Stimulated activated naive B cell treated with anti-CD40 and anti-IgM and Interleukin-4, amounts not matched to agents 10 μg/mL and 1 μg/mL and 100 μg/mL, for 72 hours (primary cell): ENCODE data around the gene ARHGAP25.
A peak's percentile ranks its signal among the peaks of the same experiment; 100 is the strongest.

ENCODE experiments used
- ATAC-seq, 2 donors: fragments of 150-1000 bp; cut with Tn5 transposase; replicated peaks; 2 replicates each; pipeline ENCODE4 v1.10.0; 2021; ENCODE audit warnings: moderate library complexity in 1 of 2
- DNase-seq: peaks from one replicate; pipeline ENCODE4 v3.0.0; 2021
- H3K27ac Mint-ChIP-seq: one replicate; pipeline ENCODE4 v1.8.0; 2022; ENCODE audit warnings: mild to moderate bottlenecking, mixed read lengths
- H3K27me3 Mint-ChIP-seq, 2 donors: one replicate each; pipeline ENCODE4 v1.8.0; 2022; ENCODE audit warnings: mixed read lengths in 2 of 2
- H3K36me3 Mint-ChIP-seq, 2 donors: one replicate each; pipeline ENCODE4 v1.8.0; 2022; ENCODE audit warnings: mixed read lengths in 2 of 2, mild to moderate bottlenecking in 1 of 2
- H3K4me1 Mint-ChIP-seq, 2 donors: one replicate each; pipeline ENCODE4 v1.8.0; 2022; ENCODE audit warnings: mixed read lengths in 2 of 2, mild to moderate bottlenecking in 1 of 2
- H3K4me3 Mint-ChIP-seq, 2 donors: one replicate each; pipeline ENCODE4 v1.8.0; 2022; ENCODE audit warnings: mild to moderate bottlenecking in 2 of 2, mixed read lengths in 2 of 2, moderate library complexity in 1 of 2
- H3K9me3 Mint-ChIP-seq, 2 donors: one replicate each; pipeline ENCODE4 v1.8.0; 2022; ENCODE audit warnings: mixed read lengths in 2 of 2, mild to moderate bottlenecking in 1 of 2

The ARHGAP25 gene

DNA sequence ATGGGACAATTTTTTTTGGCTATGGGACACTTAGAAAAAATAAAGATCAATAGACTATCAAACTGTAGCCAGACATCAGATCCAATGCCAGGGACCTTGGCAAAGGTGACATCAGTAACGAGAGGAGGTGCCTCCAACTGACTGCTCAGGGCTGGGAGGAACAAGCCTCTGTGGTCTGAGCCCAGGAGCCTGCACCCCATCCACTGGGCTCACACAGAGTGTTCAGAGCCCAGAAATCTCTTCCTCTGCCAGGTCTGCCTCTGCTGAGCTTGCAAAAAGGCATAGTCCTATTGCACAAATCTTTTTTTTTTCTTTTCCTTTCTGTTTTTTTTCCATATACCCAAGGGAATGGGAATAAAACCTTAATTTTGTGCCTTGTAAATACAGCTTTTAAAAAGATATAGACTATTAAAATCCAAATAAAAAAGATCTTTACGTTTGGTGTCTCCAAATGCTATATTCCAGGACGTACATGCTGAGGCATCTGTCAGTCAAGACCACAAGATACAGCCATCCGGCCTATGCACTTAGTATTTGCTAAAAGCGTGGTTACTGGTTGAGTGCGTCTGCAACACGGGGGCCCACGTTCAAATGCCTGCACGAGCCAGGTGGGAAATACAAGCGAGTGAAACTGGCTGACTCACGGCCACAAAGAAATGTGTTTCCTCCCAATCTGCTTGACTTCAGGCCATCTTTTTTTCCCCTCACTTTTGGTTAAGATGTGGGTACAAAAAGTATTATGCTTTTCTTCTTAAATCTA is 7.8 kb upstream of the ARHGAP25 start:
- peak; percentile 83 for DNase-seq
- H3K36me3 Mint-ChIP-seq: peaks cover 1% of the 10 kb centered on the region in 2 donors
- peaks cover 0 to 1% of the 10 kb centered on the region in 2 donors for H3K9me3 Mint-ChIP-seq
- H3K4me1 Mint-ChIP-seq: peaks cover 48 to 64% of the 10 kb centered on the region in 2 donors
- ATAC-seq: peak; percentile 96 to 98
- H3K4me3 Mint-ChIP-seq: peak overlapping the region in 1 of 2 donors; percentile 62
- no peaks in the 10 kb centered on the region for H3K27me3 Mint-ChIP-seq
- H3K27ac Mint-ChIP-seq: peak overlapping the region; percentile 93

DNA sequence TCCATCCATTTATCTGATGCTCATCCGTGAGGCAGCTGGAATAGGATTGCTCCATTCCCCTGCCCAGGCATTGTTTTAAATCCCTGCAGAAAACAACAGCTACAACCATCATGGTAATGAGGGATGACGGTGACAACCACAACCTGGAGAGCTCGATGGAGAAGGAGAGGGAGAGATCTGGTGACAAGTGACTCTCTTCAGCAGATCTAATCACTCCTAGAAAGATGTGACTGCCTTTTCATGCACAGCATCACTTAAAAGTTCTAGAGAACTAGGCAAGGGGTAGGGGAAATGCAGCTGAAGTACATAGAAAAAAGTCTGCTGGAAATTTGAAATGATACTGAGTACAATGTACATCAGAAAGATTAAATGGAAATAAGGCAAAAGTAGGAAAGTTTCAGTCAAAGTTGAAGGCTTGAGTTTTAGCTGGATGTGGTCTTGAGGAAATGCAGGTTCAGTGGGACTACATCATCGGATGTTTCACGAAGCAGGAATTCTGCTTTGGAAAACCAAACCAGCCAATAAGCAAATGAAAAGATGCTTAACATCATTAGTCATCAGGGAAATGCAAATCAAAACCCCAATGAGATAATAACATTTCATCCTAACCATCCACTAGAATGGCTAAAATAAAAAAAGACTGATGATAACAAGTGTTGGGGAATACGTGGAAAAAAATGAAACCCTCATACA is 6.8 kb upstream of the ARHGAP25 start:
- DNase-seq (no peak), ATAC-seq (peak in 1 of 2 donors; percentile 16)
- Mint-ChIP-seq H3K4me1 (peaks cover 47 to 56% of the 10 kb centered on the region in 2 donors), H3K27ac (peak overlapping the region; percentile 93), H3K27me3 (no peaks in the 10 kb centered on the region), H3K4me3 (peak overlapping the region; percentile 61 to 62), H3K36me3 (peaks cover 1 to 3% of the 10 kb centered on the region in 2 donors), H3K9me3 (peaks cover 0 to 3% of the 10 kb centered on the region in 2 donors)

DNA sequence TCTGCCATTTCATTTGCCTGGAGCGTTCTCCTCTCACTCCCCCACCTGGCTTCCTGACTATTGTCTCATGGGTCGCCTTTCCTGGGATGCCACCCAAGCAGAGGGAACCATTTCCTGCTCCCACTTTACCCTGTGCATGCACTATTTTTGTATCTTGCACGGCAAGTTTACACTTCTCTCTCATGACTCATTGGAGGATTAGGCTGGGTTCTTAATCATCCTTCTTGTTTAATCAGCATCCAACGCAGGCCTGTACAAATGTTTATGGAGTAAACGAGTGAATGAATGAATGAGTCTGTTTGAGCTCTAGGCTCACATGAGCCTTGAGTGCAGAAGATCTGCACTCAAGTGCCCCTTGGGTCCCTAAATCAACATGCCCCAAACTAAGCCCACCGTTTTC is 3.8 kb upstream of the ARHGAP25 start:
- H3K36me3 Mint-ChIP-seq: peaks cover 5 to 7% of the 10 kb centered on the region in 2 donors
- peak overlapping the region; percentile 92 for H3K27ac Mint-ChIP-seq
- H3K27me3 Mint-ChIP-seq: no peaks in the 10 kb centered on the region
- H3K4me3 Mint-ChIP-seq: no peak overlapping the region
- no peak for ATAC-seq
- peaks cover 28 to 39% of the 10 kb centered on the region in 2 donors for H3K4me1 Mint-ChIP-seq
- peaks cover 0 to 3% of the 10 kb centered on the region in 2 donors for H3K9me3 Mint-ChIP-seq
- no peak for DNase-seq

DNA sequence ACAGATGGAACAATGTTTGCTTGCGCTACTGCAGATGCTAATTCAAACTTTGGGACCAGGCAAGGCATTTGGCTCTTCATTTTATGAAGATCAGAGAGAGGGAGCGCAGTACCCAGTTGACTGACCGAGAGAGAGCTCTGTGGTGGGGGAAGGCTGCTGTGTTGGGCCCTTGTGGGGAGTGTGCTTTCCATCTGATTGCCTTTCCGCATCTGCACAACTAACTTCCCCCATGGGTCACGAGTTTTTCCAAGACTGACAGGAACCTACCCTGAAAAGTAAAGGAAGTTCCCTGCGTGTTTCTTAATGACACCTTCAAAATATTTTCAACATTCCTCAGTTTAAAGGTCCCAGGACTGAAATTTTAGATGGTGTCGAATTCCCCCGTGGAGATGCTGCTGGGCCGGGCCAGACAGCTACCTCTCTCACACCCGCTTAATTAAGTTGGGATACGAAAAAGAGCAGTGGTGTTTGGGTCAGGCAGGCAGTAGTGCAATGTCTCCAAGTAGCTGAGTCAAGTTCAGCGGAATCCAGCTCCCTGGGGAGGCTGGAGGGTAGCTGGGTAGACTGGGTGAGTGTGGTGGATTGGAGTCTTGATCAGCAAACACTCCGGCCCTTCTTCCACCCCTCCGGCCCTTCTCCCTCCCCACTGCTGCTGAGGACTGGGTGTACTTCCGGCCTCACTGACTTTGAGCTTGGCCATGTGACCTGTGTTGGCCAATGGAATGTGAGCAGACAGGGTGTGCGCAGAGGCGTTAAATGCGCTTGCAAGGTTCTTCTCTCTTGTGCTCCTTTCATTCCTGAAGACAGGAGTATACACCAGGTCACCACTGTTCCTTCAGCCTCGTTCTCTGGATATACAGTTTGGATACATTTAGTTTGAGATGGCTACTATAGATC is 2.3 kb upstream of the ARHGAP25 start:
- no peaks in the 10 kb centered on the region for H3K27me3 Mint-ChIP-seq
- H3K9me3 Mint-ChIP-seq: peaks cover 0 to 3% of the 10 kb centered on the region in 2 donors
- H3K36me3 Mint-ChIP-seq: peaks cover 7 to 8% of the 10 kb centered on the region in 2 donors
- H3K4me1 Mint-ChIP-seq: peaks cover 16 to 30% of the 10 kb centered on the region in 2 donors
- DNase-seq (peak; percentile 24), ATAC-seq (no peak)
- H3K4me3 Mint-ChIP-seq: peak overlapping the region; percentile 23 to 44
- H3K27ac Mint-ChIP-seq: peak overlapping the region; percentile 92

DNA sequence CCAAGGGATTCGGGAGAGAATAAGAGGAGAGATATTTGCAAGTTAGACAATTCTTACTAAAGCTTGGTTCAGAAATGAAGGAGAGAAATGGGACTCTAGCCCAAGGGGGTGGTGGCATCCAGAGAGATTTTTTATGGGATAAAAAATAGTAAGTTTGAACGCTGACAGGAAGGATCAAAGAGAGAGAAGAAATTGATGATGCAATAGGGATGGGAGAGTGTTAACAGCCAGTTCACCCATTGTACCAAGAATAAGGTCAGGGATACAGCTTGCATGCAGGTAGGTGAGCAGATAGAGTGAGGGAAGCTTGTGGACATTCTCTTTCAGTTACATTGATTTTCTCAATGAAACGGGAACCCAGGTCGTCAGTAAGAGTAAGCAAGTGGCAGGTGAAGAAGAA is 1.2 kb upstream of the ARHGAP25 start:
- Mint-ChIP-seq H3K27me3 (no peaks in the 10 kb centered on the region), H3K36me3 (peaks cover 11 to 16% of the 10 kb centered on the region in 2 donors), H3K9me3 (peaks cover 0 to 3% of the 10 kb centered on the region in 2 donors), H3K4me1 (peaks cover 13 to 25% of the 10 kb centered on the region in 2 donors), H3K4me3 (no peak overlapping the region), H3K27ac (no peak overlapping the region)
- no peak for ATAC-seq
- DNase-seq: no peak

DNA sequence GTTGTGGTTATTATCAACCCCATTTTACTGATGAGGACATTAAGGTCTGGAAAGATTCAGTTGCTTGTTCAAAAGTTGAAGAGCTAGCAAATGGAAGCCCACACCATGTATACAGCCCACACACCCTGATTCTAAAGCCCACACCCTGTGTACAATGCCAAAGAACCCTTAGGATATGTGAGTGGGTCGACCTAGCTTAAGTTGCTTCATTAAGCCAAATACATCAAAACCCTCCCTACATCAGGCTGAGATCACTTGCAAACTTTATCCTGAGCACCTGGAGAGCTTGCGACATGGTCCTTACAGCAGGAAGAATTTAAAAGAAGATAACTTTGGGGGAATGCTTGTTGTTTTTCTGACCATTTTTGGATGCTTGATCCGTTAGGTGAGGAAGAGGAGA is 435 bp upstream of the ARHGAP25 start:
- Mint-ChIP-seq H3K4me1 (peaks cover 13 to 26% of the 10 kb centered on the region in 2 donors), H3K36me3 (peaks cover 14 to 22% of the 10 kb centered on the region in 2 donors), H3K27ac (no peak overlapping the region), H3K4me3 (no peak overlapping the region), H3K9me3 (peaks cover 0 to 3% of the 10 kb centered on the region in 2 donors), H3K27me3 (no peaks in the 10 kb centered on the region)
- DNase-seq (no peak), ATAC-seq (peak; percentile 4 to 5)

DNA sequence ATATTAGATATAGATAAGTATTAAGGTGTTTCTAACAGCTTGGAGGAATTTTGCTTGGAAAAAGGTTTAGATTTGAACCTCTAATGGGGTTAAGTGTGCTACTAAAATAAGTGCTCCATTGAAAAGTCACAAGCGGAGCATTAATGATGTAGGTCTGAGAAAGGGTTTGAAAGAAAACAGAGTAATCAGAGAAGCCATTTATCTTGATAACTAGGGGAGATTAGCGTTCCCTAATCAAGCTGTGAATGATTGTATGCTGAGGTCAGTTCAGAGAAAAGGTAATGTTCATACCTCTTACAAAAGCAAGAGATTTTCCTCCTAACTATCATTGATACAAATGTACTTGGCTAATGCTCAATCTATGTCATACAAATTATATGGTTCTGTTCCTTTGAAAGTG is 1.5 kb downstream of the ARHGAP25 start:
- DNase-seq (no peak), ATAC-seq (no peak)
- Mint-ChIP-seq H3K27me3 (no peaks in the 10 kb centered on the region), H3K4me1 (peaks cover 31 to 35% of the 10 kb centered on the region in 2 donors), H3K36me3 (peaks cover 22 to 38% of the 10 kb centered on the region in 2 donors), H3K27ac (no peak overlapping the region), H3K4me3 (no peak overlapping the region), H3K9me3 (peaks cover 0 to 3% of the 10 kb centered on the region in 2 donors)

DNA sequence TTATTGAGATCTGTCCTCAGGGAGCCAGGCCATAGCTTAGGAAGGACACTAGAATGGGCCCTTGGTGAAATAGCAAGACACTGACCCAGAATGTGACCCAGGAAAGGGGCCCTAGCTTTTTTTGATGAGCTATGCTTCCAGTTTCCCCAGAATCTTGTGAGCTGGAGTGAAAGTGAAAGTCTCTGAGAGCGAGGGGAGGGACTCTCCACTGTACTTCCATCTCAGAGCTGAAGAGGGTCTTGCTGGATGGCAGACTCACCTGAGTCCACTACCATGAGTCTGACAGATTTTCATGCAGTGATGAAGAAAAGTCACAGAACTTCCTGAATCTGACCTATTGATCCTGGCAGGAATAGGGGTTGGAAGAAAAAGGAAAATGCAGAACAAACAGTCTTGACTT is 3.1 kb downstream of the ARHGAP25 start:
- ATAC-seq: peak; percentile 18 to 23
- peaks cover 30 to 44% of the 10 kb centered on the region in 2 donors for H3K4me1 Mint-ChIP-seq
- no peak overlapping the region for H3K27ac Mint-ChIP-seq
- DNase-seq: no peak
- H3K9me3 Mint-ChIP-seq: no peaks in the 10 kb centered on the region
- peaks cover 24 to 44% of the 10 kb centered on the region in 2 donors for H3K36me3 Mint-ChIP-seq
- H3K4me3 Mint-ChIP-seq: peak overlapping the region in 1 of 2 donors; percentile 78
- no peaks in the 10 kb centered on the region for H3K27me3 Mint-ChIP-seq

DNA sequence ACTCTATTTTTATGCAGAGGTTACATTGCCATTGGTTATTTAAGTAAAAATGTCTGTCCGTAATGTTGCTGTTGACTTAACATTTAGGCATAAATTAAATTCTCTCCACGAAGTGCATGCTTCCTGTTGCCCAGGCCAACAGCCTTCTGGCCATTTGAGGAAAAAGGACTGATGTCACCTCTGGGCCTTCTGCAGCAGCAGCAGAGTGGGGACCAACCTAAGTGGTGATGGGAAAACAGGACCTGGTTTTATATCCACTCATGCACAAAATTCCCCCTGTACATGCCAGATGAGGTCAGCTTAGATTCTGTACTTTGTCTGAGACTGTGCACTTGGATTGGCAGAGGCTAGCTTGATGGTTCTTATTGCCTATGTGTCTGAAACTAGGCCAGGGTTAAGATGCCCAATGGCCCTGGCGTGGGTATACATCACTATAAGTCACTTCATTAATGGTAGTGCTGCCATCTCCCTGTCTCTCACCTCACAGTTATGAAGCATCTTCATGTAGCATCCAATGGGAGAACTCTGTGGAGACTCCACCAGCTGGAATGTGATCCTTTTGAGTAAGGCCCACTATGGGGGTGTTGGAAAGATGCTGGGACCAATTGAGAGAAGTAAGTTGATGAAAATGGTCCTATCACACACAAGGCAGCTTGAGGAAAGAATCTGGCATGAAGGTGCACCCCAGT is 4.4 kb downstream of the ARHGAP25 start:
- Mint-ChIP-seq H3K9me3 (no peaks in the 10 kb centered on the region), H3K27me3 (no peaks in the 10 kb centered on the region), H3K27ac (no peak overlapping the region), H3K4me3 (peak overlapping the region in 1 of 2 donors; percentile 78), H3K36me3 (peaks cover 32 to 56% of the 10 kb centered on the region in 2 donors), H3K4me1 (peaks cover 40 to 58% of the 10 kb centered on the region in 2 donors)
- ATAC-seq (peak in 1 of 2 donors; percentile 4), DNase-seq (no peak)

DNA sequence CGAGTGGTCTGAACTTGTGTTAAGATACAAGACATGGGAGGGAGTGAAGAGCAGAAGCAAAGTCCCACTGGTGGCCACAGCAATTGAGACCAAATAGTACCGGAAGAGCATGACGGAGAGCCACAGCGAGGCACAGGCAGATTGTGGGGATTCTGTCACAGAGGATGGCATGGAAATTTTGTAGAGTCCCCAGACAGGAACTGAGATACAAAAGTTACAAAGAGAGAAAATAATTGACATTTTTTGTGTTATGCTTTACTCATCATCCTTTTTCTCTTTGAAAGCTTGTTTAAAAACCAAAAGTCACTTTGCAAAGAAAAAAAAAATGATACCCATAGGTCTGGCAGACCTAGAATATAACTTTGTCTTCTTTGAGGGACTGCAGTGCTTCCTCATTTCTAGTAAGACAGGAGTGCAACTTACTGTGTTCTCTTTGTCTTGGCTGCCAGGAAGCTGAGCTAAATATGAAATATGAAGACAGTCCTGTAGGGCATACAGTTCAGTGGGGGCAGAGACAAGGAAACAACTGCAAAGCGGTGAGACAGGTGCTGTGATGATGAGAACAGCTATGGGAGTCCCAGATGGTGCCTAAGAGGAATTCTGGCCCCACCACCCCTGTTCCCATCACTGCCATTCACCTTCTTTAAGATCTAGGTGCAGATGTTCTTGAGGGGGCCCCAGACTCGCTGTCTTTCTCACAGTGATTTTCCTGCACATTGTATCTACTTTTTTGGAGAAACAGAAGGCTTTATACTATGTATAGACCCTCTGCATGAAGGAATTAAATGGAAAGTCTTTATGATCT is 5.2 kb downstream of the ARHGAP25 start:
- H3K27me3 Mint-ChIP-seq: no peaks in the 10 kb centered on the region
- DNase-seq (no peak), ATAC-seq (peak; percentile 31 to 44)
- no peak overlapping the region for H3K27ac Mint-ChIP-seq
- H3K4me3 Mint-ChIP-seq: peak overlapping the region in 1 of 2 donors; percentile 78
- H3K9me3 Mint-ChIP-seq: no peaks in the 10 kb centered on the region
- peaks cover 46 to 65% of the 10 kb centered on the region in 2 donors for H3K4me1 Mint-ChIP-seq
- peaks cover 39 to 63% of the 10 kb centered on the region in 2 donors for H3K36me3 Mint-ChIP-seq

DNA sequence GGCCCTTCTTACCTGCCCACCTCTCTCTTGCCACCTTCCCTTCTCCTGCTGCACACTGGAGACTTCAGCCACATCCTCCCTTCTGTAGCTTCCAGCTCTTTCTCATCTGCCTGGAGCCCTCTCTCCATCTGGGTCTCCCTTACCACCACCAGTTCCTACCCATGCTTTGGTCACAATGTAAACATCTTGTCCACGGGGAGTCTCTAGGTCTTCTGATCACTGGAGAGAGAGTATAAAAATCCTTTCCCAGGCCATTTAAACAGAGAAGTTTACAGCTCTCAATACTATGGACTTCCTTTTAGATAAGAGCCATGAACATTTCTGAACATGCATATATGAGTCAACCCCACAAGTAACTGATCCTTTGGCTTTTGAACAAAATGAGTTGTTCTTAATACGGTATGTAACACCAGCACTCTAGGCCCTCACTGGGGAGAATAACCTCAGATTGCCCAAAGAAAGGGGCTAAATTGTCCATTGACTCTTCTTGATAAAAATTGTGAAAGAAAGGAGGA is 5.8 kb downstream of the ARHGAP25 start:
- Mint-ChIP-seq H3K4me3 (peak overlapping the region in 1 of 2 donors; percentile 63), H3K27ac (no peak overlapping the region), H3K9me3 (peaks cover 0 to 5% of the 10 kb centered on the region in 2 donors), H3K4me1 (peaks cover 50 to 72% of the 10 kb centered on the region in 2 donors), H3K36me3 (peaks cover 43 to 67% of the 10 kb centered on the region in 2 donors), H3K27me3 (no peaks in the 10 kb centered on the region)
- no peak for ATAC-seq
- DNase-seq: no peak

DNA sequence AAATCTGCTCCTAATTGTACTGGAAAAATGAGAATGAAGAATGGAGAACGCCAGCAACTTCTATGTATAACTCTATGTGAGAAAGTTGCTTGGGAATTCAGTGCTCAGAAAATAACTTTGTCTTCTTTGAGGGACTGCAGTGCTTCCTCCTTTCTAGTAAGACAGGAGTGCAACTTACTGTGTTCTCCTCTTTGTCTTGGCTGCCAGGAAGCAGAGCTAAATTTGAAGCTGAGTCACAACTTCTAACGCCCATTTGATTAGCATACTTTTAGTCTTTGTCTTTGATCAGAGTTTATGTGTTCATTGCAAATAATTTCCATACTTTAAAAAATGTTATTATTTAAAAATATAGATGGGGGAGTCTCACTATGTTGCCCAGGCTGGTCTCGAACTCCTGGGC is 6.6 kb downstream of the ARHGAP25 start:
- Mint-ChIP-seq H3K27ac (peak overlapping the region; percentile 62), H3K36me3 (peaks cover 47 to 74% of the 10 kb centered on the region in 2 donors), H3K4me1 (peaks cover 58 to 80% of the 10 kb centered on the region in 2 donors), H3K4me3 (peak overlapping the region; percentile 13 to 63), H3K9me3 (peaks cover 0 to 6% of the 10 kb centered on the region in 2 donors), H3K27me3 (no peaks in the 10 kb centered on the region)
- ATAC-seq: no peak
- no peak for DNase-seq
